DOHH2 (cell line): ENCODE measurements around the gene SLC35B2.

Experiments
- CTCF ChIP-seq: fragments of 200-600 bp; sonication (generic); IDR thresholded peaks from one replicate; pipeline ENCODE4 v1.5.1; 2014; ENCODE audit warnings: antibody characterized with exemption, mild to moderate bottlenecking, low read depth, low read length; ENCODE audit not compliant: poor library complexity, severe bottlenecking
- EZH2phosphoT487 ChIP-seq: fragments of 200-600 bp; sonication (generic); IDR thresholded peaks from 2 replicates; pipeline ENCODE4 v1.6.1; 2017; ENCODE audit warnings: borderline replicate concordance, mild to moderate bottlenecking, antibody characterized with exemption, low read length, moderate library complexity, mixed read lengths

- TF ChIP-seq CTCF, result no peak
- no peak for TF ChIP-seq EZH2phosphoT487
Measured at GRCh38 chr6:44220913-44221290, 36.4 kb downstream of the SLC35B2 start.
